Middle frontal gyrus (tissue), 1 donor: ENCODE data around the gene ALDH1L1.

Experiments
- DNase-seq: peaks from one replicate; pipeline ENCODE4 v3.0.0-alpha.2; 2015; ENCODE audit warnings: low spot score; ENCODE audit errors: extremely low spot score

The ALDH1L1 gene

GRCh38 chr3:126180477-126181397 lies at the start of gene ALDH1L1:
TSS of gene ALDH1L1 (minus strand) at chr3:126180586. CDS start at chr3:126160979, 19,607 bp downstream.
- DNase-seq: peak; percentile 28

- no peak for DNase-seq
Measured at GRCh38 chr3:126226374-126226773, 46.0 kb upstream of the ALDH1L1 start.

GRCh38 chr3:126216416-126216815 lies 36.0 kb upstream of the ALDH1L1 start:
- DNase-seq: no peak

- no peak for DNase-seq
Measured at GRCh38 chr3:126213379-126214028, 33.1 kb upstream of the ALDH1L1 start.

GRCh38 chr3:126212620-126213378 lies 32.4 kb upstream of the ALDH1L1 start:
- DNase-seq: no peak

GRCh38 chr3:126212250-126212619 lies 31.8 kb upstream of the ALDH1L1 start:
- no peak for DNase-seq

- no peak for DNase-seq
Measured at GRCh38 chr3:126211569-126211968, 31.2 kb upstream of the ALDH1L1 start.

- no peak for DNase-seq
Measured at GRCh38 chr3:126210606-126211005, 30.2 kb upstream of the ALDH1L1 start.

- DNase-seq: no peak
Measured at GRCh38 chr3:126209741-126210140, 29.4 kb upstream of the ALDH1L1 start.

- DNase-seq: no peak
Measured at GRCh38 chr3:126208606-126209256, 28.3 kb upstream of the ALDH1L1 start.

- DNase-seq: no peak
Measured at GRCh38 chr3:126208182-126208581, 27.8 kb upstream of the ALDH1L1 start.

- DNase-seq: no peak
Measured at GRCh38 chr3:126207166-126207565, 26.8 kb upstream of the ALDH1L1 start.

GRCh38 chr3:126205717-126206655 lies 25.6 kb upstream of the ALDH1L1 start:
- DNase-seq: no peak

- DNase-seq: no peak
Measured at GRCh38 chr3:126202680-126203079, 22.3 kb upstream of the ALDH1L1 start.

- DNase-seq: no peak
Measured at GRCh38 chr3:126202276-126202675, 21.9 kb upstream of the ALDH1L1 start.

- no peak for DNase-seq
Measured at GRCh38 chr3:126201168-126201567, 20.8 kb upstream of the ALDH1L1 start.

- DNase-seq: no peak
Measured at GRCh38 chr3:126200534-126200933, 20.1 kb upstream of the ALDH1L1 start.

GRCh38 chr3:126199256-126199655 lies 18.9 kb upstream of the ALDH1L1 start:
- no peak for DNase-seq

- no peak for DNase-seq
Measured at GRCh38 chr3:126197854-126198584, 17.6 kb upstream of the ALDH1L1 start.

GRCh38 chr3:126197343-126197742 lies 17.0 kb upstream of the ALDH1L1 start:
- DNase-seq: no peak
